ENCODE data around the gene LYPD1. TPM values are rescaled to one million over a fixed set of nuclear protein-coding genes. Genes with fewer than 3 reads are reported as not detected.

Gene LYPD1
- total RNA-seq, 6 experiments from 2014 or later = 0.27 to 1.5 (median 0.81) TPM; not detected in 1

DNA sequence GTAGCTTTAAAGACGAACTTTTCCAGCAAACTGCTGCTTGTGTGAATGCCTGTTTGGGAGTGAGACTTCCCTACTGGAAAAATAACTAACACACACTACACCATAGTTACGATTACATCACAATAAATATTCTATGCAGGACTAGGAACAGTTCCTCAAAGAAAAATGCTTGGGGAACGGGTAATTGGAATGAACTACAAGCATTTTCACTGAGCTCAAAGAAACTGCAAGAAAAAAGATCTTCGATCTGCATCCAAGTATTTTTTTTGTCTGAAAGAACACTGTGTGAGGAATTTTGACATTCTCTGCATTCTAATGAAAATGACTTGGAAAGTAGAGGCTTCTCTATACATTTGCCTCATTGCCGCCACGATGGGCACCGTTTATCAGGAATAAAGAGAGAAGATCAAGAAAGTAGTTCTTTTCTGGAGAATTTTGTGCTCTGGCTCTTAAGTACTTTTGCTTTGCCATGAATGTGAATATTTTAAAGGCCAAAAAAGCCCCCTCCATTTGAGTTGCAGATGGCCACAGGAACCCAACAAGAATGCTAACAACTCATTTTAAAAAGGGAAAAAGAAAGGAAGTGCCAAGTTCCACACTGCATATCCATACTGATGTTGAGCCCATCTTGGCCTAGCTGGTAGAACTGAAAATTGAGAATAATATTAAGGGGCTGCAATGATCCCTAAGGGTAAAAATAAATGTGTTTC, 13.6 kb downstream of the LYPD1 start:
- no peaks in the 10 kb centered on the region for H3K27me3 ChIP-seq
- no peaks in the 10 kb centered on the region for H3K4me1 ChIP-seq
- DNase-seq = no peak
- no peak overlapping the region for H3K4me3 ChIP-seq
- TF ChIP-seq POLR2A (IDR thresholded peaks at IDR 0.05) = no peak
- TF ChIP-seq, protein P1, sequence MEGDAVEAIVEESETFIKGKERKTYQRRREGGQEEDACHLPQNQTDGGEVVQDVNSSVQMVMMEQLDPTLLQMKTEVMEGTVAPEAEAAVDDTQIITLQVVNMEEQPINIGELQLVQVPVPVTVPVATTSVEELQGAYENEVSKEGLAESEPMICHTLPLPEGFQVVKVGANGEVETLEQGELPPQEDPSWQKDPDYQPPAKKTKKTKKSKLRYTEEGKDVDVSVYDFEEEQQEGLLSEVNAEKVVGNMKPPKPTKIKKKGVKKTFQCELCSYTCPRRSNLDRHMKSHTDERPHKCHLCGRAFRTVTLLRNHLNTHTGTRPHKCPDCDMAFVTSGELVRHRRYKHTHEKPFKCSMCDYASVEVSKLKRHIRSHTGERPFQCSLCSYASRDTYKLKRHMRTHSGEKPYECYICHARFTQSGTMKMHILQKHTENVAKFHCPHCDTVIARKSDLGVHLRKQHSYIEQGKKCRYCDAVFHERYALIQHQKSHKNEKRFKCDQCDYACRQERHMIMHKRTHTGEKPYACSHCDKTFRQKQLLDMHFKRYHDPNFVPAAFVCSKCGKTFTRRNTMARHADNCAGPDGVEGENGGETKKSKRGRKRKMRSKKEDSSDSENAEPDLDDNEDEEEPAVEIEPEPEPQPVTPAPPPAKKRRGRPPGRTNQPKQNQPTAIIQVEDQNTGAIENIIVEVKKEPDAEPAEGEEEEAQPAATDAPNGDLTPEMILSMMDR (IDR thresholded peaks at IDR 0.05) = no peak
- no peaks in the 10 kb centered on the region for H3K36me3 ChIP-seq
- H3K9me3 ChIP-seq = no peaks in the 10 kb centered on the region
- intact Hi-C loops (cut with DNase I) = no loop called here
- no peak overlapping the region for H3K27ac ChIP-seq
- 53% methylated on average over 7 of the region's 7 CpGs for WGBS (ENCODE audit: insufficient coverage, low coverage, low lambda C conversion rate, missing lambda C conversion rate)
- no peak for ATAC-seq

DNA sequence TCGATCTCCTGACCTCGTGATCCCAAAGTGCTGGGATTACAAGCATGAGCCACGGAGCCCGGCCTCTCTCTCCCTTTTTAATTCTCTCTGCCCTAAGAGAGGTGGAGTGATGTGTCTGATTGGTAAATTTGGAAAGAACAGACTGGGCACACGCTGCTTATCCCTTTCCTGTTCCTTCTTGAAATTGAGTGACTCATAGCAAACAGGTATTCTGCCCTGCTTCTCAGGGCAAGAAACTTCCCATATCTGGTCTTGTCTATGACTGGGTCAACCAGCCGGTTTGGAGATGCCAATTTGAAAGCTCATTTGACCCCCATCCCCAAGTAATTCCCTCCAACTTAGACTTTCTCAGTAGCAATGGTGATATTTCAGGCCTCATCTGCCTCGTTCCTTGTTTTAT, 15.0 kb downstream of the LYPD1 start:
- H3K4me3 ChIP-seq = no peak overlapping the region
- no peaks in the 10 kb centered on the region for H3K9me3 ChIP-seq
- H3K36me3 ChIP-seq = no peaks in the 10 kb centered on the region
- H3K4me1 ChIP-seq = no peaks in the 10 kb centered on the region
- no peak for ATAC-seq
- WGBS (ENCODE audit: insufficient coverage, low coverage, low lambda C conversion rate, missing lambda C conversion rate) = 86% methylated on average over 7 of the region's 7 CpGs
- intact Hi-C loops (cut with DNase I) = no loop called here
- no peaks in the 10 kb centered on the region for H3K27me3 ChIP-seq
- no peak for DNase-seq
- TF ChIP-seq, protein P1 (IDR thresholded peaks at IDR 0.05) = no peak
- no peak for TF ChIP-seq POLR2A (IDR thresholded peaks at IDR 0.05)
- H3K27ac ChIP-seq = no peak overlapping the region

DNA sequence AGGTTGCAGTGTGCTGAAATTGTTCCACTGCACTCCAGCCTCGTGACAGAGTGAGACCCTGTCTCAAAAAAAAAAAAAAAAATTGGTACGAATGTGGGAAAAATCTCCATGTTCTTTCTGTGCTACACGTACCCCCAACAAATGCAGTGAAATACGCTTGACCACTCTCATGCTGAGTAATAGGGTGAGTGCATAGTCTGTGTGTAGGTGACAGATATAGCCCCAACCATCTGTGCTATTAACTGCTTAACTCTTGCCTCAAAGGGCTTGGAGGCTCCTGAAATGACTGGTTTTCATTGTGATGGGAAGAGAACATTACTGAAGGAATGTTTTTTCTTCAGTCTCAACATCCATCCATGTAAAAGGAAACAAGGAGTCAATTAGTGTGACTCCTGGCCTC, 15.7 kb downstream of the LYPD1 start:
- Histone ChIP-seq H3K27me3 (no peaks in the 10 kb centered on the region), H3K27ac (no peak overlapping the region), H3K36me3 (no peaks in the 10 kb centered on the region), H3K4me1 (no peaks in the 10 kb centered on the region), H3K9me3 (no peaks in the 10 kb centered on the region), H3K4me3 (no peak overlapping the region)
- DNase-seq (no peak), ATAC-seq (no peak)
- TF ChIP-seq, protein P1 (IDR thresholded peaks at IDR 0.05) = no peak
- TF ChIP-seq POLR2A (IDR thresholded peaks at IDR 0.05) = no peak
- intact Hi-C loops (cut with DNase I) = no loop called here
- WGBS (ENCODE audit: insufficient coverage, low coverage, low lambda C conversion rate, missing lambda C conversion rate) = 70% methylated on average over 4 of the region's 4 CpGs

DNA sequence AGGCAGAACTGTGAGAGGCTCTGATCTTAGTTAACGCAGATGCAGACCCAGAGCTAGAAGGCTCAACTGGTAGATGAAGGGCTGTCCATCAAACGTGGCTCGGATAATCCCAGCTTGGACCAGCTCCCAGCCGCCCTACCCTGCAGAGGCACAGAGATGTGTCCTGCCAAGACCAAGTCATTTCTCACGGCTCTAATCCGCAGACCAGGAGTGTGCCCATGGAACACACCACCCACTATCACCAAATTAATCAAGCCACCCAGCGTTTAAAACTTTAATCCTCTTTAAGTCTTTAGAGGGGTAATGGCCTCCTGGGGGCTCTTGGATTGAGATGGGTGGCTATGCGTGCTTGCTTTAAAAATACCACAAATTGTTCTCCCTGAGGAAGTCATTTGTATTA, 17.5 kb downstream of the LYPD1 start:
- 95% methylated on average over 4 of the region's 8 CpGs for WGBS (ENCODE audit: insufficient coverage, low coverage, low lambda C conversion rate, missing lambda C conversion rate)
- no peaks in the 10 kb centered on the region for H3K4me1 ChIP-seq

More for the DNA sequence above, 17.5 kb downstream of the LYPD1 start:
- Histone ChIP-seq H3K27me3 (no peaks in the 10 kb centered on the region), H3K9me3 (no peaks in the 10 kb centered on the region), H3K4me3 (no peak overlapping the region), H3K27ac (no peak overlapping the region), H3K36me3 (no peaks in the 10 kb centered on the region)
- no peak for TF ChIP-seq POLR2A (IDR thresholded peaks at IDR 0.05)
- TF ChIP-seq, protein P1 (IDR thresholded peaks at IDR 0.05) = no peak
- DNase-seq = no peak
- intact Hi-C loops (cut with DNase I) = no loop called here
- ATAC-seq = no peak

Data from right lobe of liver (tissue), 6 donors.